Cortex of kidney (tissue), 1 donor: ENCODE data around the gene SYTL3.
"Not testable (repeated sequence)": the region's sequence is repeated elsewhere in the genome, so short reads cannot be mapped to it uniquely, and the experiment has no call there.

ENCODE experiments used
- DNase-seq: peaks from one replicate; lab custom pipeline; 2025; lab: John Stamatoyannopoulos, UW

Gene SYTL3

GRCh38 chr6:158663625-158664165 is 13.8 kb downstream of the SYTL3 start:
- no peak for DNase-seq

- no peak for DNase-seq
Observed at GRCh38 chr6:158665332-158665731, 15.5 kb downstream of the SYTL3 start.

- DNase-seq: no peak
Observed at GRCh38 chr6:158666628-158667359, 16.9 kb downstream of the SYTL3 start.

- no peak for DNase-seq
Observed at GRCh38 chr6:158667360-158667981, 17.6 kb downstream of the SYTL3 start.

- DNase-seq: no peak
Observed at GRCh38 chr6:158668707-158669103, 18.9 kb downstream of the SYTL3 start.

GRCh38 chr6:158669145-158670035 is 19.5 kb downstream of the SYTL3 start:
- no peak for DNase-seq

GRCh38 chr6:158672119-158672518 is 22.3 kb downstream of the SYTL3 start:
- not testable (repeated sequence) for DNase-seq

- DNase-seq: no peak
Observed at GRCh38 chr6:158672726-158673125, 22.9 kb downstream of the SYTL3 start.

GRCh38 chr6:158674342-158675131 is 24.7 kb downstream of the SYTL3 start:
- DNase-seq: no peak

- DNase-seq: not testable (repeated sequence)
Observed at GRCh38 chr6:158677094-158677493, 27.2 kb downstream of the SYTL3 start.

- DNase-seq: no peak
Observed at GRCh38 chr6:158677906-158678578, 28.2 kb downstream of the SYTL3 start.

GRCh38 chr6:158680015-158680414 is 30.2 kb downstream of the SYTL3 start:
- no peak for DNase-seq

GRCh38 chr6:158680481-158680880 is 30.6 kb downstream of the SYTL3 start:
- no peak for DNase-seq

GRCh38 chr6:158684311-158684710 is 34.5 kb downstream of the SYTL3 start:
- DNase-seq: no peak

GRCh38 chr6:158684745-158685324 is 35.0 kb downstream of the SYTL3 start:
- no peak for DNase-seq

GRCh38 chr6:158686311-158686710 is 36.5 kb downstream of the SYTL3 start:
- no peak for DNase-seq

GRCh38 chr6:158686791-158687381 is 37.0 kb downstream of the SYTL3 start:
- no peak for DNase-seq

- no peak for DNase-seq
Observed at GRCh38 chr6:158687506-158687905, 37.7 kb downstream of the SYTL3 start.

- no peak for DNase-seq
Observed at GRCh38 chr6:158688860-158689259, 39.0 kb downstream of the SYTL3 start.

- no peak for DNase-seq
Observed at GRCh38 chr6:158694913-158695312, 45.1 kb downstream of the SYTL3 start.
